Limb (tissue), 2 donors: ENCODE measurements around the gene YJEFN3.

ENCODE experiments used
- DNase-seq, 2 donors: peaks; one replicate each; pipeline ENCODE4 v3.0.0-alpha.2; 2016; ENCODE audit errors: extremely low spot score in 2 of 2

The YJEFN3 gene

DNA sequence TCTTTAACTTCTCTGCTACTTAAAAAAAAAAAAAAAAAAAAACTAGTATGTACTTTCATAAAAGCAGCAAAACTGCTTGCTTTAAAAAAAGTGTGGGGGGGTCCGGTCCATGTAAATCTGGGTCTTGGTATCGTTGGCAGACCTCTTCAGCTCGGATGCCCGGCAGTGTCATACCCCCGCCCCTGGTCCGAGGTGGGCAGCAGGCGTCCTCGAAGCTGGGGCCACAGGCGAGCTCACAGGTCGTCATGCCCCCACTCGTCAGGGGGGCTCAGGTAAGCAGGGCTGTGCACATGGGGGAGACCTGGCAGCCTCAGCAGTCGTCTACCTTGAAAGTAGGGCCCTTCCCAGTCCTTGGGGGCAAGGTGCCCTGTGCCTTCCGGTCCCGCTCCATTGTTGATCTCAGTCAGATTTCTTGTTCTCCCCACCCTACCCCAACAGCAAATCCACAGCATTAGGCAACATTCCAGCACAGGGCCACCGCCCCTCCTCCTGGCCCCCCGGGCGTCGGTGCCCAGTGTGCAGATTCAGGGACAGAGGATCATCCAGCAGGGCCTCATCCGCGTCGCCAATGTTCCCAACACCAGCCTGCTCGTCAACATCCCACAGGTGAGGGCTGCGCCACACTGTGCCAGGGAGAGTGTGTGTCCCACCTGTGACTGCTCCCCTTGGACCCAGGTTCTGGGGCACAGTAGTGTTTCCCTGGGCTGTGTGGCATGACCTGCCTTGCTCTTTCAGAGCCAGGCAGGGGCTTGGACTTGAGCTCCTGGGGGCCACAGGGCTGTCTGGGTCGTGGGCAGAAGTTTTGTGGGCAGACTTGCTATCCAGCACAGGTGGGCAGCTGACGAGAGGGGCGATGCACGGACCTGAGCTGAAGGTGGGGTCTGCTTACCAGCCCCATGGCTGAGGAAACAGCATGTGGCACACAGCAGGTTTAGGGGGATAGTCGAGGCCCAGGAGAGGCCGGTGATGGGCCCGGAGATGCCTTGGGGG lies 32.8 kb upstream of the YJEFN3 start:
- peak in 1 of 2 donors; percentile 27 for DNase-seq

DNA sequence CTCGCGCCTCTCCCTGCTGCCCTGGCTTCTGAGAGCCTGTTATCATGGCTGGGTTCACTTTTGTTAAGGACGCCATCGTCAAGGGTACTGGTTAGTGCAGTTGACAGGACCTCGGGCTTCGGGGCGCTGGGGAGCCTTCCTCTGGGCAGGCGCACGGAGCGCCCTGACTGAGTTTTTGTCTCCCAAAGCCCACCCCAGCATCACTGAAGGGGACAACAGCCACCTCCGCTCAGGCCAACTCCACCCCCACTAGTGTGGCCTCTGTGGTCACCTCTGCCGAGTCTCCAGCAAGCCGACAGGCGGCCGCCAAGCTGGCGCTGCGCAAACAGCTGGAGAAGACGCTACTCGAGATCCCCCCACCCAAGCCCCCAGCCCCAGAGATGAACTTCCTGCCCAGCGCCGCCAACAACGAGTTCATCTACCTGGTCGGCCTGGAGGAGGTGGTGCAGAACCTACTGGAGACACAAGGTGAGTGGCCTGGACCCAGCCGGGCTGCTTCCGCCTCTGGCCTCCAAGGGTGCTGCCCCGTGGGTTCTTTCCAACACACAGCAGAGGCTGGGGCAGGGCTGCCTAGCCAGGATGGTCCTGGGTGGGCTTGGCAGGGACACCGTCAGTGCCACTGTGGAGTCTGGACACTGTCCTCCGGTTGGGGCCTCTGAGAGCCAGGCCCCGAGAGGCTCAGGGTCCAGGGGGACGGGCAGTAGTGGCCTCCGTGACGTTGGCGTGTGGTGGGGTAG lies 30.3 kb upstream of the YJEFN3 start:
- peak in 1 of 2 donors; percentile 23 for DNase-seq

DNA sequence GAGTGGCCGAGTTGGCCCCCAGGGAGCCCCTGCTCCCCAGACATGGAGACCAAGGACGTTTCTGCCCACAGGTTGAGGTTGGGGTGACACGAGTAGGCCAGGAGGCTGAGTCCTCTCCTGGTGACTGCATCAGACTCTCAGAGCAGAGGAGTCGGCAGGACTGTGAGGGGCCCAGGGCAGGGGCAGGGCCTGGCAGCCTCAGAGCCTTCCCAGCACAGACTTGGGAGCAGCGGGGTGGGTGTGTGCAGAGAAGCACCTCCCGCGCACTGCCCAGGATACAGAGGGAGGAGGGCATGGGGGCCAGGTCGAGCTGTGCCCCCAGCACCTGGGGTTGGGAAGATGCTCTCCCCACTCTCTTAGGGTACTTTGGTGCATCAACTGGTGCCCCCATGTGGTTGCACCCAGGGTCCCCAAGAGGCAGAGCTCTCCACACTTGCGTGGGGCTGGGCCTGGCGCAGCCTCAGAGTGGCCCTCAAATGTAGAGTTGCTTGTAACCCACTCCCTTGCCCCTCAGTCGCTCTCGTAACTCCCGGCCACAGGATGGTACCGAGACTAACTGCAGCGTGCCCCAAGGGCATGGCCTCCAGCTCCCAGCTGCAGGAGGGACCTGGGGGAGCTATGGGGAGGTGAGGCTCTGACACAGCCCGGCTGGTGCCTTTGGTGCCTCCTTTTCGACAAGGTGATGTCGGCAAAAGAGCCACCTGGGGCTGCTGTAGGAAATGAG lies 29.3 kb upstream of the YJEFN3 start:
- peak in 1 of 2 donors; percentile 26 for DNase-seq

DNA sequence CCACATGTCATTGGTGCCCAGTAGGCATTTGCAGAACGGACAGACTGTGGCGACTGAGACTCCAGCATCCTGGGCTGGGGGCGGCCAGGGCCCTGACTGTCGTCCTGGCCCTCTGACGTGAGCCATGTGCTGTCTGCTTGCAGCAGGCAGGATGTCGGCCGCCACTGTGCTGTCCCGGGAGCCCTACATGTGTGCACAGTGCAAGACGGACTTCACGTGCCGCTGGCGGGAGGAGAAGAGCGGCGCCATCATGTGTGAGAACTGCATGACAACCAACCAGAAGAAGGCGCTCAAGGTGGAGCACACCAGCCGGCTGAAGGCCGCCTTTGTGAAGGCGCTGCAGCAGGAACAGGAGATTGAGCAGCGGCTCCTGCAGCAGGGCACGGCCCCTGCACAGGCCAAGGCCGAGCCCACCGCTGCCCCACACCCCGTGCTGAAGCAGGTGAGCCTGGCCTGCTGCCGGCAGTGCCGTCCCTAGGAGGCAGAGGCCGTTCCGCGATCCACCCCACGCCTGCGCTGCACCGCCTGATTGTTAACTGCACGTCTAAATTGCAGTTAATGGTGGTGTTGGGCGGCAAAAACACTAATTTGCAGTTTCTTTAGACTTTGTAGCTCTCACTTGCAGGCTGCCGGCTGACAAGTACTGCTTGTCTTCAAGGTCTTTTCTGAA lies 27.6 kb upstream of the YJEFN3 start:
- DNase-seq: no peak

DNA sequence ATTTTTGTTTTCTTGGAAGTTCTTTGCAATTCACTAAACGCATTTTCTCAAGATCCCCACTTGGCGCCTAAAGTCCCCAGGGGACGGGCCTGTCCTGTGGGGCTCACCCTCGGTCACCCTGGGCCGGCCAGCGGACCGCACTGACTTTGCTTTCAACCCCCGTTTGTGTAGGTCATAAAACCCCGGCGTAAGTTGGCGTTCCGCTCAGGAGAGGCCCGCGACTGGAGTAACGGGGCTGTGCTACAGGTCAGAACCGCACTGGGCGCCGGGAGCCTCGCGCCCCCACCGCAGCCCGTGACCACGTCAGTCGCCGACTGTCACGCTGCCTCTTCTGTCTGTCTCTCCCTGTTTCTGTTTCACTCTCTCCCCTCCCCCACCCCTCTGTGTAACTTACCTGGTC lies 26.9 kb upstream of the YJEFN3 start:
- DNase-seq: no peak

DNA sequence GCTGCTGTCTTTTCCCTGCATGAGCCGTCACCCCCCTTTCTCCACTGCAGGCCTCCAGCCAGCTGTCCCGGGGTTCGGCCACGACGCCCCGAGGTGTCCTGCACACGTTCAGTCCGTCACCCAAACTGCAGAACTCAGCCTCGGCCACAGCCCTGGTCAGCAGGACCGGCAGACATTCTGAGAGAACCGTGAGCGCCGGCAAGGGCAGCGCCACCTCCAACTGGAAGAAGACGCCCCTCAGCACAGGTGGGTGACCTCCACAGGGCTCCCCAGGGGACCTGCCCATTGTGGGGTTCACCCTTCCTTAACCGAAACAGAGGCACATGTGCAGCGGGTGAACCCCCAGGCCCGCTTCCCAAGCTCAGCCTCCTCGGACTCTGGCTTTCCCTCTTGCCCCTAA lies 26.4 kb upstream of the YJEFN3 start:
- peak in 1 of 2 donors; percentile 27 for DNase-seq

DNA sequence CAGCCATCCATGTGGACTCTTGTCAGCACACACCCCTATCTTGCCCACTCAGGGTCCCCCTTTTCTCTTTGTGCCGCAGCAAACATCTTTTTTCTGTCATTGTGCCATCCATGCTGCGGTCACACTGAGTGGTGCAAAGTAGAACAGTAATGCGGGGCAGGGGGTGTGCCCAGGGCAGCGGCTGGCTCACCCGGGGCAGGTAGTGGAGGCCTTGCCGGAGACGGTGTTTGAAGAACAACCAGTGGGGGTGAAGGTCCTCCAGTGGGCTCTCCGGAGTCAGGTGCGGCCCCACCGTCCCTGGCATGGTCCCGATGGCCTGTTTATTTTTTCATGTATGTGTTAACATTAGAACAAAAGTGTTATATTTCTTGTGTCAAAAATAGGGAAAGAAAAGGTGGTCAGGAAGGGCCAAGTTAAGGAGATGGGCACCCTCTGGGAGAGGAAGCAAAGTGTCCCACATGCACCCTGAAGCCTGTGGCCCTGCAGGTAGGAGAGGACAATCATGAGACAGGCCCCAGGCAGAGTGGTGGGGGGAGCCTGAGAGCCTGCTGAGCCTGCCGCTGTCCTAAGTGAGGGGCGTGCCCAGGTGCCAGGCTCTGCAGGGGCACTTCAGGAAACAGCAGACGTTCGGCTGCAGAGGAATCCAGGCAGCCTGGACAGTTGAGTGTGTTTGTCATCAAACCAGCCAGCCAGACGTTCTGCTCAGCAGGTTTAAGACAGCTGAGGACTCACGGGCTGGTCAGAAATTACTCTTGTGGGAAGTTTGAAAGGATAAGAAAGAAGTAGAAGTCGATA lies 25.7 kb upstream of the YJEFN3 start:
- no peak for DNase-seq

DNA sequence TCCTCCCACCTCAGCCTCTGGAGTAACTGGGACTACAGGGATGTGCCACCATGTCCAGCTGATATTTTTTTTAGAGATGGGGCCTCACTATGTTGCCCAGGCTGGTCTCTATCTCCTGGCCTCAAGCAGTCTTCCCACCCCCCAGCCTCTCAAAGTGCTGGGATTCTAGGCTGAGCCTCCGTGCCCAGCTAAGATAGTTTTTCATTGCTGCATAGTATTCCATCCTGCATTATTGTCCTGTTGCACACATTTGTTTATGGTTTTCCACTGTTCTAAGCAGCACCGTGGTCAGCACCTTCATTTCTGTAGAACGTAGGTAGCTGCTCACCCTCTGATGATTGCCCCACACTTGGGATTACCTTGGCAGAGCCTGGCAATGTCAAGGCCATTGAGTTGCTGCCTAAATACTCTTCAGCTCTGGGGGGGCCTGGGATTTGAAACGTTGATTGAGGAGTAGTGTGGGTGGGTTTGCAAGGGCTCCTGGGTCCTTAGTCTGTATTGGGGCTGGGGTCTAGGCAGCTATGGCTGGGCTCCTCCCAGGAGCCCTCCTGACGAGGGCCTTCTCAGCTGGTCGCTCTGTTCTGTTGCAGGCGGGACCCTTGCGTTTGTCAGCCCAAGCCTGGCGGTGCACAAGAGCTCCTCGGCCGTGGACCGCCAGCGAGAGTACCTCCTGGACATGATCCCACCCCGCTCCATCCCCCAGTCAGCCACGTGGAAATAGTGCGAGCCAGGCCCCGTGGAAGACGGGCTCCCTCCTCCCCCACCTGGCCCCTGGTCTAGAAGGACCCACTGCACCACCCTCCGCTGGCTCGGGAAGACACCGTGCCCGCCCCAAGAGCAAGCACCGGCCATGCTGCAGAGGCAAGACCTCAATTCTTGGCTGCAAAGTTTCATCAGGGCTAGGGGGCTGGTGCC lies 23.7 kb upstream of the YJEFN3 start:
- peak in 1 of 2 donors; percentile 25 for DNase-seq

DNA sequence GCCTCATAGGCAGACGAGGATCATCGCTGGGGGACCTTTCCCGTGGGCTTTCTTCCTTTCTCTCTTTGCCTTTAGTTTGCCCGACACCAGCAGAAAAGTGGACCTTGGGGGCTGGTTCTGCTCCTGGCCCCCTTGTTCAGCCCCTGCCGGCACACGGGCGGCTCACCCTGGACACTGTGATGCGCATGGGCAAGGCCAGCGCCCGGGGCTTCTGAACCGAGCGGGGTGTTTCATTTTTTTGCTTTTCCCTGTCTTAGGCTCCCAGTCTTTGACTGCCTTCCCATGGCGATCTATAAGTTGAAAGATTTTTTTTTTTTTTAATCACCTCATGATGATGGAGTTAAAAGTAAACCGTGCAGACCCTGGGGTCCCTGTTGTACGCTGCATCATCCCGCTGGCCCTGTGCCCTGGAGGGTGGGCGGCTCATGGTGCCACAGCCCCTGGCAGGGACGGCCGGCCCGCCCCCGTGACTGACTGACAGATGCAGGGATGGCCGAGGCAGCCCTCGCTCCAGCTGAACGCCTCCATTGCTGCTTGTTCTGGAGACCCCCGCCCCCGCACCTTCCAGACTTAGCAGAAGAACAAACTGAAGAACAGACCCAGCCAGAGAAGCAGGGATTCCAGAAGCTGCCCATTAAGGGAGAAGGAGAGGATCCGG lies 22.9 kb upstream of the YJEFN3 start:
- DNase-seq: peak in 1 of 2 donors; percentile 21

DNA sequence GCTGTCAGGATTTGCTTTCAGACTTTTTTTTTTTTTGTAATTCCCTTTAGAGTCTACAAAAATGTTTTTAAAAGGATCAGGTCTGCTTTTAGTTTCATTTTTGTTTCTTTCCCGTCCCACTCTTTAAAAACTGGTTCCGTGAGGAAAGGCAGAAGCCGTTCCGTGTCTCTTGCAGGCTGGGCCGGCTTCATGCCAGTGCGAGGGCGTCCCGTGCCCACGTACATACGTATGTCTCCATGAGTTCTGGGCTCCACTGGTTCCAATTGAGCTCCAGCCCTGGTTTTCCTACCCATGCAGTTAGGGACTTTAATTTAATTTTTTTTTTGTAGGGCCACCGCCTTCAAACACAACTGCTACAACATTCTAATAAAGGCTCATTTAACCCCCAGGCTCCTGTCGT lies 22.1 kb upstream of the YJEFN3 start:
- no peak for DNase-seq

DNA sequence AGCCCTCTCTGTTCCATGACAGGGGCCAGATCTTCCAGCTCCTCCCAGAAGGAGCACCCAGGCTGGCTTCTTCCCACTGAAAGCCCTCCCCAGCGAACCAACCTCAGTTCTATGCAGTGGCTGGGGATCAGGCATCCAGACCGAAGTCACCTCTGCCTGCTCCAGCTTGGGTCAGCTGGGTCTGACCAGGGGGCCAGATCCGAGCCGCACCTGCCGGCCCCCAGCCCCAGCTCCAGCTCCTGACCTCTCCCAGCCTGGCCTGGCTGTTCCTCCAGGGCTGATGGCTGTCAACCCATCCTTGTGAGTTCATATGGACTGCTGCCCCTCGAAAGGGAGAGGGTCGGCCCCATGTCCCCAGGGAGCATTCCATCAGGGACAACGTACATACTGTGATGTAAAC lies 21.4 kb upstream of the YJEFN3 start:
- no peak for DNase-seq

DNA sequence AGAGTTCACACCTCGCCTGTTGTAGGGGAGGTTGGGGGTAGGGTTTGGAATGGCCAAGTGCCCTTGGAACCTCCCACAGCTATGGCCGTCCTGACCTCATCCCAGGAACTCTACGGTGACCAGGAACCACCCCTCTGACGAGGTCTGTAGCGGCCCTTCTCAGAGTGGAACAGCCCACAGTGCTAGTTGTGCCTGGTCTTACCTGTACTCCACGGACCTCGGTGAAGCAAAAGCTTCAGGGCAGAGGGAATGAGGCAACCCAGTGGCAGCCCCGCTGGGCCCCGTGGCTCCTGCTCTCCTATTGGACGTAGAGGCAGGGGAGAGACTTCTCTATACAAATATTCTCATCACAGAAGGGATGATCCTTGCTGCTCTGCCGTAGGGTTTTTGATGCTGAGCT lies 20.5 kb upstream of the YJEFN3 start:
- no peak for DNase-seq

DNA sequence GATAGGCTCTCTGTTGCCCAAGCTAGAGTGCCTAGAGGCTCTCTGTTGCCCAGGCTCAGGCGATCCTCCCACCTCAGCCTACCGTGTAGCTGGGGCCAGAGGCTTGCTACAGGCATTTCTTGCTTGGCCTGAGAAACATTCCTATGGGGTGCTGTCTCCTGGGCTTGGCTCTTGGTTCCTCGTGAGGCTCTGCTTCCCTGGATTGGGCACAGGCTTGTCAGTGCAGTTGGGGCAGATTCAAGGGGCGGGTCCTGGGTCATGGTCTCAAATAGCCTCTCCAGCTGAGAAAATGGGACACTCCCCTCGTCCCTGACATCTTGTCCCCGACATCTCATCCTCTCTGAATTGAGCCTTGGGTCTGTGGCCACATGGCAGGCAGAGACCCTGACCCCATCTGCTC lies 18.3 kb upstream of the YJEFN3 start:
- DNase-seq: no peak

DNA sequence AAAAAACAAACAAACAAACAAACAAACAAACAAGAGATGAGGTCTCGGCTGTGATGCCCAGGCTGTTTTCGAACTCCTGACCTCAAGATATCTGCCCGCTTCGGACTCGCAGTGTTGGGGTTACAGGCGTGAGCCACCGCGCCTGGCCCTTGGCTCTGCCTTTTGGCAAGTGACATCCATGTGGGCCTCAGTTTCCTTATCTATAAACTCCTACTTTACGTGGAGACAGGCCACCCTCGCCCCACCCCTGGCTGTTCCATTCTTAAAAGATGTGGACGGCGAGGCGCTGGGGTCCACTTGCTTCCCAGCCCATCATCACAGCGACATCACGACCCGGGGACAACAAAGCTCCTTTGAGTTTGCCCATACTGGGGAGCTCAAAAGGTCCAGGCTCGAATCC lies 15.0 kb upstream of the YJEFN3 start:
- DNase-seq: no peak

DNA sequence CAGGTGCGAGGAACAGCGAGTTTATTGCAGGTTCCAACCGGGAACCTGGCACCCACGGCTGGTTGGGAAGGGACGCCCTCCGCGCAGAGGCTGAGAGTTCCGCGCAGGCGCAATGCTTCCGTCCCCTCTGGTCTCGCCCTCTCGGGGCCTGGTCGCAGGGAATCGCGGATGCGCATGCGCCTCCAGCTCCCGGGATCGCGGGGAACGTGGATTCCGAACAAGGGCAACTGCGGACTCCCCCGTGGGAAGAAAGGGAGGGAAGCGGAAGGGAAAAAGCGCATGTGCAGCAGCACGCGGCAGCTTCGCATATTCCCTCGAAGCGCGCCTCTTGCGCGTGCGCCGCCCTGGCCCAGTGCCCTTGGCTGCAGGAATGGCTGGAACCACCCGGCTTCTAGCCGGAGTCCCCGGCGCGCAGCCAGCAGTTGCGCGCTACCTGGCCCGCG lies 14.5 kb upstream of the YJEFN3 start:
- DNase-seq: peak; percentile 72 to 83

DNA sequence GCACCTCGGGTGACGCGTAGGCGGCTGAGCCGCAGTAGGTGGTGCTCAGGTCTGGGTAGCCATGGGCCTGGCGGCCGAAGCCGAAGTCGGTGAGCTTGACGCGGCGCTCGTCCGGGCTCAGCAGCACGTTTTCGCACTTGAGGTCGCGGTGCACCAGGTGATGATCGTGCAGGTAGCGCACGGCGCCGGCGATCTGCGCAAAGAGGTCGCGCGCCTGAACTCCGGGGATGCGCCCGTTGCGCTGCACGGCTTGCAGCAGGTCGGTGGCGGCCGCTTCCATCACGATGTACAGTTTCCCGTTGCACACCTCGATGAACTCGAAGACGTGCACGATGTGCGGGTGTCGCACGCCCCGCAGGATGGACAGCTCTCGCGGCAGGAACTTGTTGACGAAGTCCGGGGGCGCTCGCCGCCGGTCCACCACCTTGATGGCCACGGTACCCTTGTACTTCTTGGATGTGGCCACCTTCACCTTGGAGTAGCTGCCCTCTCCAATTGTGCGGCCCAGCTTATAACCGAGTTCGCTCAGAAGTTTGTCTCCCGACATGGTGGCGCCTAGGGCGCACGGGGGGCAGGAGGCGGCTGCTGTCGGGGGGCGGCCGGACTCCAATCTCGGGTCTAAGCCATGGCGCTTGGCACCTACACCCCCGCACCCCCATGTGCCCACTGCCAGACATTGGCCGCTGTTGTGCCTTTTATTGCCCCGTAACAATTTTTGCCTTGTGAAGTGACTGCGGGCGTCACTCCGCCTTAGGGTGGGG lies 13.7 kb upstream of the YJEFN3 start, which contains the start of gene TSSK6:
Gene TSSK6 (minus strand): TSS at position 668 of the 761 bp plus-strand sequence. CDS start 121 bp downstream, at position 547.
- DNase-seq: no peak

DNA sequence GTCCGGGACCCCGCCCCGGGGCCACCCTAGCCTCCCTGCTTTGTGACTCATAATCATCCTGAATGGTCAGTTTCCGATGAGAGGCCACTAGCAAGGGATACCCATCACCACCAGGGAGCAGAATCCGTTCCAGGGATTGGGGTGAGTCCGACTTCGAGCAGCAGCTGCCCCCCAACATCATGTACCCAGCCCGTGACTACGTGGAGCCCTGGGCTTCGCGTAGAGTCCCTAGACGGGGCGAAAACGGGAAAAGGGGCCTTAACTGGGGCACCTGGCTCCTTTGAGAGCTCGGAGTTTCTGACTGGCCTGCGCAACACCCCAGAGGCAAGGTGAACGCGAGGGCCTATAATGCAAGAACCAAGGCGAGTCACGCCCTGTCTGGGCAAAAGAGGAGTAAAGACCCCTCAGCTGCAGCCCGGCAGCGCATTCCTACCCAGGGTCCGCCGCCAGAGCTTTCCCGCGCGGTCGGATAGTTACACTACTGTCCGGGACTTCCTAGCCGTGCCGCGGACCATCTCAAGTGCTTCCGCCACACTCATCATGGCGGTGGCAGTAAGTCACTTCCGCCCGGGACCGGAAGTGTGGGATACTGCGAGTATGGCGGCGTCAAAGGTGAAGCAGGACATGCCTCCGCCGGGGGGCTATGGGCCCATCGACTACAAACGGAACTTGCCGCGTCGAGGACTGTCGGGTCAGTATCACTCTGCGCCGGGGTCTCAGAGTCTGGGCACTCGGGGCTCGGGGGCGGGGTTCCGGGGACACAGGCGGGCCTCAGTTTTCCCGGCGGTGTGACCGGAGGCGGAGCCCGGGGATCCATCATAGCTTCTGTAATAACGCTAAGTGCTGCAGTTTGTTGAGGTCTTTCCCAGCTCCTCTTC lies 12.8 kb upstream of the YJEFN3 start, which contains the start of gene NDUFA13:
Gene NDUFA13 (plus strand): TSS at position 584 of the 878 bp plus-strand sequence. CDS start 14 bp downstream, at position 598.
- DNase-seq: peak; percentile 89 to 97
